OCI-LY1 (cell line): ENCODE measurements around the gene PRSS3.

Experiments used
- EZH2 ChIP-seq: fragments of 200-600 bp; sonication (generic), shearing (Covaris generic); IDR thresholded peaks from 2 replicates; pipeline ENCODE4 v1.8.0; 2017; ENCODE audit warnings: borderline replicate concordance, mixed run types, mild to moderate bottlenecking, antibody characterized with exemption, low read length, moderate library complexity, mixed read lengths
- TF ChIP-seq, protein P1 (sequence below): fragments of 200-600 bp; sonication (generic), shearing (Covaris generic); IDR thresholded peaks from 2 replicates; pipeline ENCODE4 v1.5.1; 2017; ENCODE audit warnings: mild to moderate bottlenecking, antibody characterized with exemption, low read length, moderate library complexity, mixed read lengths

DNA sequence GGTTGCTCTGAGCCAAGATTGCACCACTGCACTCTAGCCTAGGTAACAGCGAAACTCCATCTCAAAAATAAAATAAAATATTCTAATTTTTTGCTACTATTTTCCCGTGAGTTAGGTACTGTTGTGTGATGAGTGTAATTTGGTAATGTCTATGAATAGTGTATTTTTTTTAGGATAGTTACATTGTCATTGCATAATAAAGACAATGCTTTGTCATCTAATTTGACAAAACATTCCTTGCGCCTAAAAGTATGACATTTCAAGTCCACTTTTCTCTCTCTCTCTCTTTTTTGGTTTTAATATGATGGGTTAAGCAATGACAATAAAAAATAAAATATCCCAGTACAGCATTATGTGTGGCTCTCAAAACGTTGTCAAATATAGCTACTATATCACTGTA, 50.9 kb downstream of the PRSS3 start:
- TF ChIP-seq, protein P1, sequence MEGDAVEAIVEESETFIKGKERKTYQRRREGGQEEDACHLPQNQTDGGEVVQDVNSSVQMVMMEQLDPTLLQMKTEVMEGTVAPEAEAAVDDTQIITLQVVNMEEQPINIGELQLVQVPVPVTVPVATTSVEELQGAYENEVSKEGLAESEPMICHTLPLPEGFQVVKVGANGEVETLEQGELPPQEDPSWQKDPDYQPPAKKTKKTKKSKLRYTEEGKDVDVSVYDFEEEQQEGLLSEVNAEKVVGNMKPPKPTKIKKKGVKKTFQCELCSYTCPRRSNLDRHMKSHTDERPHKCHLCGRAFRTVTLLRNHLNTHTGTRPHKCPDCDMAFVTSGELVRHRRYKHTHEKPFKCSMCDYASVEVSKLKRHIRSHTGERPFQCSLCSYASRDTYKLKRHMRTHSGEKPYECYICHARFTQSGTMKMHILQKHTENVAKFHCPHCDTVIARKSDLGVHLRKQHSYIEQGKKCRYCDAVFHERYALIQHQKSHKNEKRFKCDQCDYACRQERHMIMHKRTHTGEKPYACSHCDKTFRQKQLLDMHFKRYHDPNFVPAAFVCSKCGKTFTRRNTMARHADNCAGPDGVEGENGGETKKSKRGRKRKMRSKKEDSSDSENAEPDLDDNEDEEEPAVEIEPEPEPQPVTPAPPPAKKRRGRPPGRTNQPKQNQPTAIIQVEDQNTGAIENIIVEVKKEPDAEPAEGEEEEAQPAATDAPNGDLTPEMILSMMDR = no peak
- no peak for TF ChIP-seq EZH2
